Nucleus accumbens (tissue), 56 donors: ENCODE results near the gene CDHR4.
"Not testable (repeated sequence)": the region's sequence is repeated elsewhere in the genome, so short reads cannot be mapped to it uniquely, and the experiment has no call there.

Experiments used
- DNase-seq, 56 donors: peaks; one replicate each; lab custom pipeline; 2025; lab: John Stamatoyannopoulos, UW

CDHR4 gene, protein sequence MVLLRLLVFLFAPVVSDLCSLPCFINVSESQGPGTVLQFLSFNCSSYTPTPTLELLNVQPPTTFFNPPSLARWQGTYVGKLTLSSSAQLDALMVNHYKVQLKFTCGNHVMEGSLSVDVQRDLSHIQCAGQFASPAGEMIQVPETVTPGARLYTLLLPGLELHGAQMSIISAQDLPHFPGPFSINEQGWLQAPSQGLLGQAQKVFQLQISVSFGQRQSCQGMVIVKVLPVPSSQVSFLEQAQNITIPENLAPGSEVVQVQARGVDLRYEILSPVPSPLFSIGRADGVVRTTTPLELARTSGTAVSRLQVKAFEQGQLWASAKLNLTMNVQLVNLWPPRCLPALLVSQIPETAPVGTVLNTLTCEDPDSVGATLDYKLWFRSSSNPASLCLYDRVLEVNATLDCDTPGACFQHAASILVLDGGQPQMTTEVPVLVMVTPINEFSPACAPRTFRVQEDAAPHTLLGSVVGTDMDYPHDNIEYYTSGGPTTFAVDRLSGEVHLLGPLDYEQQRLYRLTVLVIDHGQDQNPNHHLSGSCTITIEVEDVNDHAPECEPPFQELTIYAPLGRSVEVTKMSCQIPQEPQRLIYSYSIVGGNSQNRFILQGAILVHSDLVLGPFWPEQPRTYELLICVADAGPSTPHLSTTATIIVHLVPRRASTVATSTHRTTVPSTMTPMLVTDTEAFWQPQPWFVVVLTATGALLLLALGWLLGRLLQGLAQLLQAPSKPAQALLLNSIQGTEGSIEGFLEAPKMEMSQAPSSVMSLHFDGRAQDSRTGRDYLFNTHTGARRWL

DNA sequence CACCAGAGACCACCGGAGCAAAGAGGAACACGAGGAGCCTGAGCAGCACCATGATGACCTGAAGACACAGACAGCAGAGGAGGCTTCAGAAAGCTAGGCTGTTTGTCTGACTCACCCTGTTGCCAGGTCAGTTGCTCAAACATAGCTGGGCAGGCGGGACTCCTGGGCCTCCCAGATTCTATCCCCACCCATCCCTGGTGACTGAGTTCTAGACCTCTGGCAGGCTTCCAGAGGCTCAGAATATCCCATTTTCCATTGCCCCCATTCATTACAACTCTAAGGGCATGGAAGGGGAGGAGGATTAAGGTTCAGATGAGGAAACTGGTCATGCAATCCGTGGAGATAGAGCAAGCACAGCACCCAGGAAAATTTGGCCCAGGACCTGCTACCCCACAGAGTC lies at the start of gene CDHR4:
TSS of gene CDHR4 (minus strand) at position 113 of the 400 bp plus-strand sequence. CDS start at position 52, 61 bp downstream.
- DNase-seq, result no peak

DNA sequence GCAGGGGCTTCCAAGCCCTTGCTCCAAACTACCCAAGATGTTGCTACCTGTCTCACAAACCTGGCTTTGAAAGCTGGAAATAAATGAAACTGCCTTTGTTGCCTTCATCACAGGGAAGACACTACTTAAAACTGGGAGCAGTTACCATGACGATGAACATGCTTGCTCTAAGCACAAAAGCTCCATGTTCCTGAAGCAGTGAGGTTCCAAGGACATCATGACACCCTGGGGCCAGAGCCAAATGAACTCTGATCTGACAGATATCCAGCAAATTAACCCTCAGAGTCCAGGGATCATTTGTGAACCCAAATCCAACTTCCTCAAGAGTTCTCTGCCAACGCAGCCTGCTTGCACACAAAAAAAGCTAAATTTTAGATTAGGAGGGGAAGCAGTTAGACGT lies 46.0 kb upstream of the CDHR4 start:
- no peak for DNase-seq

DNA sequence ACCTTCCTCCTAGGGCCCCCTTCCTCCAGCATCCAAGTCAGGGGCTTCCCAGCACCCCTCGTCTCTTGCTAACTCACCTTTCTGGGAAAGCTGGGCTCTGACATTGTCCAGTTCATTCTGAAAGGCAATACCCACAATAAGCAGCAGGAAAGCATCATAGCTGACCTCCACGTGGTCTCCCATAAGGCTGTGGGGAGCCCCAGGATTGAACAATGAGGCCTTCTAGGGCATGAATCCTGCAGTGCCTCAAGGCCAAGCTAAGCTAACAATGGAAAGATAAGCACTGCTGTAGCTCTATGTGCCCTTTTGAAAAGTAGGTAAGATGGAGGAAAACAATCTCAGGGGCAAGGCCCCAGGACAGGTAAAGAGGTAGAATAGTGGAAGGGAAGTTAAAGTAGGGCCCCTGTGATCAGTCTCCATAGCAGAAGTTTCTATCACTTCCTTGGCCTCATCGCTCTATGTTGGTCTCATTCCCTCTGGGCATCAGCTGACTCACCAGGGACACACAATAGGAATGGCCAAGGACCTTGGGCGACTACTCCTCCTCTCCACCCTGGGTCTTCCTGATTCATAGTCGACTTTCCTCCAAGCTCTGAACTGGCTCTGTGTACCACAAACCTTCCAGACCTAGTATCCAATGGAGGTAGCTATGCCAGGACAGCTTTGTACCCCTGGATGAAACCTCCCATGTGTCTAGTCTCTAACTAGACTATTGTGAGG lies 45.0 kb upstream of the CDHR4 start:
- DNase-seq, result no peak

DNA sequence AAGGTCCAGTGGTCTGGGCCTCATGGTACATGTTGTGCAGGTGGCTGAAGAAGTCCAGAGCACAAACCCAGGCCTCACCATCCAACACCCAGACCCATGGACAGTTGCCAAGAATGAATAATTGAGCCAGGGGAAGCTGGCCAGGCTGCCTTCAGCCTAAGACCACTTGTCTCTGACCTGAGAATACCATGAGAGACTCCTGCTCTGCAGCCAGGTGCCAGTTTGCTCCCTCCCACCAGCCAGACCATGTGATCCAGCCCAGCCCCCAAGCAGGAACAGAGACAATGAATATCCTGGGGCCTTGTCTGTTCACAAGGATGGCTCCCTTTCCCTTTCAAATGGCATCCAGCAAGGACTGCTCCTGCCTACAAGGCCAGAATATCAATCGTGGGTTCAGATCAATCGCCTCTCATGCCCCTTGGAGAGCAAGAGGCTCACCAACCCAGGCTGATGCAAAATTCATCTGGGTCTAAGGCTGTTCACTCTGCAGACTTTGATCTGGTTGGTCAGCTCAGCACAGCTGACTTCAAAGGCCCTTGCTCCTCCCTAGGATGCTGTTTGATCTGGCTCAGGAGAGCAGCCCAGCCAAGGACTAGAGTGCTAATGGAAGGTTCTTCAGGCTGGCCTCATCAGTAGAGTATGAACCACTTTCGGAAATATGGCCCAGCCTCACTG lies 43.3 kb upstream of the CDHR4 start:
- no peak for DNase-seq

DNA sequence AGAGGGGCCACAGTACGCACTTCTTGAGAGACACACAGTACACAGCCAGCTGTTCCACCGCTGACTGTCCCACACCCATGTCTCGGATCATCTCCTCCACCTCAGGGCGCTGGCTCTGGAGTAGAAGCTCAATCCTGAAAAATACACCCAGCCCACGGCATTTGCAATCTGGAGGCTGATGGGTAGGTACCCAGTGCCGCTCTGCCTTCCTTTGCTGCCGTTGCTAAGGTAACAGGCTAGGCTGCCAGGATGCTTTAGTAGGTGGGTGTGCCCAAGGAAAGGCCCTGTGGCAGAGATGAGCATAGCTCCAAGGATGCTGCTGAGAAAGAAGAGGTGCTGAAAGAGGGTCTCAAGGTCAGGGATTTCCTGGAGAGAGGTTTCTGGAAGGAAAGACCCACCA lies 42.1 kb upstream of the CDHR4 start:
- DNase-seq, result peak in 43 of 56 donors; percentile 15 to 90 (median 60)

DNA sequence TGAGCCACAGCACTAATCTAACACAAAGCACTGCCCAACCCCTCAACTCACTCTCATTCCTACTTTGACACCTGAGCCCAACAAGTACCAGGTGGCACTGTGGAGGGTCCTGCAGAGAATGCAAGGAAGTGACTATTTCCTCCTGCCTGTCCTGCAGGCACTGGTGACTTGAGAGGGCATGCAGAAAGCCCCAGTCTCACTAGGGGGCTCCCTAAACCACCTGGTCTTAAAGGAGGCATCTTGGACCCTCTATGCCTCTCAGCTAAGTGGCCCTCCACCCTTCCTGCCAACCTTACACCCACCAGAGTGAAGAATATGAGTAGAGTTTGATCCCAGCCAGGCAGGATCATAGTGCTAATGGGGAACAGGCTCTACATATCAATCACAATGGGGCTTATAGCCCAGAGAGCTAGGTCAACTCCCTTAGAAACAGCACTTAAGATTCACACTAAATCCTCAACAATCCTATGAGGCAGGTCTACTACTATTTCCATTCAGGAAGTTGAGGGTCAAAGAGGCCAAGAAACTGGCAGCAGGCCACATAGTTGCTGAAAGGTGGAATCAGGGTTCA lies 41.5 kb upstream of the CDHR4 start:
- peak in 2 of 56 donors; percentile 13 to 20 for DNase-seq

DNA sequence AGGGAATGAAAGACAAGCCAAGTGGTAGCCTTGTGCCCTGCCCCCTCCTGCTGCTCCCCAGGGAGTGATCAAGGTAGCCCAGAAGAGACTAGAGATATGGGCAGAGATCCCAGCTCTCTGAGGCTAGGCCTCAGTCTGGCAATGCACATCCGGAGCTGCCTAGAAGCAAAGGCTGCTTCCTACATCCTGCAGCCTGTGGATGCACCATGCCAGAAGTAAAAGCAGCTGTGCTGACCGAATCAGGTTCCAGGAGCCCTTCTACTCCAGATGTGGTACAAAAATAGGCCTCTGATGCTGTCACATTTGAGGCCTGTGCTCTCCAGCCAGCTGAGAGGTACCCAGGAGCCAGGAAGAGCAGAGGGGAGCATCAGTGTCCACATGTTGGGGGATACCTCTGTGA lies 40.7 kb upstream of the CDHR4 start:
- no peak for DNase-seq

DNA sequence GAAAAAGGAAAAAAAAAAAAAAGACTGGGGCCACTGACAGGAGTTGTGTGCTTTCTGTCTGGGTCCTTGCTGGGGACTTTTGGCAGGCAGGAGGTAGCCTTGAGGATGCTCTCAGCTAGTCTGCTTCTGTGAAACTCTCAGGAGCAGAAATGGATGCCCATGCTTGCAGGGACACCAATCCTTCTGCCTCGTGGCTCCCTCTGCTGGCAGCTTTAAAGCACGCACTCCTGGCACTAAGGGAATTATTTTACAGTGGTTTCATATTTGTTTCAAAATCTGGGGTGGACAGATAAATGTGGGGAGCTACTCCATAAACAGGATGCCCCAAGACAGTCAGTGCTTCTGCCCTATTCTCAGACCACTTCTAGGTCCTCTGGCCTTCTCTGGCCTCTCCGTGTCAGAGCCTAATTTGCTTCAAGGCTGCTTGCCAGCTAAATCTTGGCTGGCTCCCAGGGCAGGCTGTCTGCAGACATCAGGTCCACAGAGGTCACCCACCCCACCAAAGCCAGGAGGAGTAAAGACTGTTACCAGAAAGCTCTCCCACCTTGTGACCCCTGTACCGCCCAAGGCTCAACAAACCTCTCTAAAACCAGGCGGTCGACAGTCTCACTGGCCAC lies 39.6 kb upstream of the CDHR4 start:
- DNase-seq, result peak in 49 of 56 donors; percentile 18 to 89 (median 57)

DNA sequence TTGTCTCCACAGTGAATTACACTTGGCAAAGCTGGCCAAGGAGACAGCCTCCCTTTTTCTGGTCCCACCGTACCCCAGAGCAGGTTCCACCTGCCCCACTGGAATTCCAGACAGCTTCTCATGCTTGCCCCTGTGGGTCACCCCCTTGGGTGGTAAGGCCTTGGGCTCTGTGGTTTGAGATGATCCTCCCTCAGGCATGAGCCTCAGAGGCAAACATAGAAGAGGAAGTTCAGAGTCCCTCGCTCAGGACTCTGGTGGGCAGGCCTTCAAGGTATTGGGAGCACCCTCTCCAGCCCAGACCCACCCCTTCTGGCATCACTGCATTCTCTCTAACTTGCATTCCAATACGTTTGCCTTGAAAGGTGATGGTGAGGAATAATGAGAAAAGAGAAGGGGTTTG lies 31.7 kb upstream of the CDHR4 start:
- DNase-seq, result no peak

DNA sequence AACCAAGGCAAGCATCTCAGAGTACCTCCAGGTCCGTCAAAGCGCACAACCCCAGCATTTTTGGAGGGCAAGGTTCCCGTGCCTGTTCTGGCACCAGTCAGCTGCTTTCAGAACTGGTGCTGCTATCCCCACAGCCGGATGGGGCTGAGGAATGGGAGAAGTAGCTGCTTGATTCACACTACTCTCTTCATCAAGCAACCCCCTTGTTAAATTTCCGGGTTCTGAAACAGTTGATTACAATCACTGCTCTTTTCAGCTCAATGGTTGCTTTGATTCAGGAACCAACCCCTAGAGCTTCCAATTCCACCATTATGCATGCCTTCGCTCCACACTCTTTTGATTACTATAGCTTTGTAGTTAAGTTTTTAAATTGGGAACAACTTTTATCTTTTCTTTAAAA lies 26.3 kb upstream of the CDHR4 start:
- DNase-seq, result no peak

DNA sequence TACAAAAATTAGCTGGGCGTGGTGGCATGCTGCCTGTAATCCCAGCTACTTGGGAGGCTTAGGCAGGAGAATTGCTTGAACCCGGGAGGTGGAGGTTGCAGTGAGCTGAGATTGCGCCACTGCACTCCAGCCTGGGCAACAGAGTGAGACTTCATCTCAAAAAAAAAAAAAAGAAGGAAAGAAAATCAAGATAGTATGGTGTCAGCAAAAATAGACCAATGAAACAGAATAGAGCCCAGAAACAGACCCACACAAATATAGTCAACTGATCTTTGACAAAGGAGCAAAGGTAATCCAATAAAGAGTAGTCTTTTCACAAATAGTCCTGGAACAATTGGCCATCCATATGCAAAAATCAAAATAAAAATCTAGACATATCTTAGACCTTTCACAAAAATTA lies 23.5 kb upstream of the CDHR4 start:
- DNase-seq, result not testable (repeated sequence)

DNA sequence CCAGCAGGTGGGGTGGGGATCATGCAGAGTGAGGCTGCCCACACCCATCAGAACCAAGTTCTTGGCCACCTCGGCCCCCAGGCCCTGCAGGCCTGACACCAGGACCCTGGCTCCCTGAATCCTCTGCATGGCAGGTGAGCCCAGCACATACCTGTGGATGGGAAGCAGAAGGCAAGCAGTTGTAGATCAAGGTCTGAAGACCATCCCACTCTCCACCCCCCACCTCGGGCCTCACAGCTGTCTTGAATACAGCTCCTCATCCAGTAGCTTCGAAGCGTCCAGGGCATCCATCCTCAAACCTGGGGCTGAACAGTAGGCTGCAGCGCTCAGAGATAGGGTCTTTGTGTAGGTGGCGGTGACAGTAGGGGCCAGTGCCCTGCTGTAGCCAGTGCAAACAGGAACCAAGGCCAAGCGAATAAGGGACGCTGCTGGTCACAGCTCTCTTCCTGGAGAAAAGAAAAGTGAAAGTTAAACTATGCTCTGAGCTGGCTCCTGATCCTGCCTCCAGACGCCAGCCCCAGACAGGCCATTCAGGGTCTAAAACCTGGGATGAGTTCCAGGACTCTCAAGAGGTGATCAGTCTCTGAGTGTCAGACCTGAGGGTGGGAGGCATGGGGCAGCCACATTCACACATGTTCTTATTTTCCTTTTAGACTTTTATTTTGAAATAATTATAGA lies 14.0 kb upstream of the CDHR4 start, which contains the start of gene UBA7:
TSS of gene UBA7 (minus strand) at position 457 of the 678 bp plus-strand sequence. CDS start at position 291, 166 bp downstream.
- DNase-seq, result peak in 12 of 56 donors; percentile 6 to 41 (median 24)

DNA sequence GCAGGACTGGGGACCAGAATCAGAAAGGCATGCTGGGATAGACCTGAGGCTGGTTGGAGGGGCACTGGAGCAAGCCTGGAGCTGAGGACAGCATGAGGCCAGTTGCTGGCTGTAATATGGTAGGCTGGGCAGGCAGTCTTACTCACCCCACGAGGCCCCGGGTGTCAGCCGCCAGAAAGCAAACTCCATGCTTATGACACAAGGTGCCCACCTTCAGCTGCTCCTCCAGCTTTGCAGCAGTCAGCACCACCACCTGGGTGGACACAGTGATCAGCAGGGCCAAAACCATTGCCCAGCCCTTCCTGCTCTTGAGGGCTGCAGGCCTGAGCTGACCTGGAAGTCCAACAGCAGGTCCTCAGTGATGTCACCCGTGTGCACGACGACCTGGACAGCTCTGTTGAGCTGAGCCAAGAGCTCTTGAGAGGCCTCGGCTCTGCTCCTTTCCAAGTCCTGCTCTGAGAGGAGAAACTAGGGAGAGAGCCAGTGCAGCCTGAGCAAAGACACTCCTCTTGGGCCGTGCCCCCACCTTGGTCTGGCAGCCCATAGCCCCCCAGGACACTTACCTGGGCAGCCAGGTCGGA lies 13.3 kb upstream of the CDHR4 start:
- DNase-seq, result no peak

DNA sequence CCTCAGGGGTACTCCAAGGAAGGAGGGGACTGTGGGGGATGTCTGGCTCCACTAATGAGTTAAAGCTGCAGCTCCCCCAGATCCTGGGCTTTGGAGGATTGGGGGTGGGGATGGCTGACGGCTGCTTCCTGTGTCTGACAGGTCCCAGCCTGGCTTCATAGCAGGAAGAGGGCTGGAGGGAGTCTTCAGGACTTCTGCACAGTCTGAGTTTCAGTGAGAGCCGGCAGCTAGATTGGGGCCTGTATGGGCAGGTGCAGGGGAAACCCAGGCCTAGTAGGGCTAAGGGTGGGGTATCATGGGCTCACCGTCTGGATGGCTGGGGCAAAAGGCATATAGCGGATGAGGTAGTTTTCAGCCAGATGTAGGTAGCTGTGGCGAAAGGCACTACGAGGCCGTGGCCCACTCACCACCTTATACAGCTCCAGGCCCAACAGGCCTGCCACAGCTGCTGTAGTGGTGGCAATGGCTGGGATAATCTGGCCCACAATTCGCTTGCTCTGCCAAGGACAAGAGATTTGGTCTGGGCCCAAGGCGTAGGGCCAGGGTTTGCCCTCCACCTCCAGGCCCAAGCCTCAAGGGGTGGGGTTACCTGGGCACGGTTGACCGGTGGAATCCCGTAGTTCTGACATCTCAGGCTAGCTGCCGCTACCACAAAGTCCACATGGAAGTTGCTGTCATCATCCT lies 7.9 kb upstream of the CDHR4 start:
- peak in 1 of 56 donors; percentile 6 for DNase-seq

DNA sequence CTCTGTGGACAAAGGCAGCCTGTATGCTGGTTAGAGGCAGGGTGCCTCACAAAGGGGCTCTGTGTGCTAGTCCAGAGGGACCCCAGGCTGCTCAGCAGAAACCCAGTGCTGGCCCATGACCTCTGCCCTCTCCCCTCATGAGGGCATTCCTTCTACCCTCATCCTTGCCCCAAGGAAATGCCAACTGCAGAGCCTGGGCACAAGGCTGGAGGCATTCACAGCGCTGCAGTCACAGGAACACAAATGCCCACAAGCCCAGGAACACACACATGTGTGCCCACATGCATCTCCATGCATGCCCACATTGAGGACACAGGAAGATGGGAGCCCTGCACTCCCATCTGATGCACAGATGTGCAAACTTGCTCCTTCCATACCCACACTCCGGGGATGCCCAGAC lies 7.2 kb upstream of the CDHR4 start:
- no peak for DNase-seq

DNA sequence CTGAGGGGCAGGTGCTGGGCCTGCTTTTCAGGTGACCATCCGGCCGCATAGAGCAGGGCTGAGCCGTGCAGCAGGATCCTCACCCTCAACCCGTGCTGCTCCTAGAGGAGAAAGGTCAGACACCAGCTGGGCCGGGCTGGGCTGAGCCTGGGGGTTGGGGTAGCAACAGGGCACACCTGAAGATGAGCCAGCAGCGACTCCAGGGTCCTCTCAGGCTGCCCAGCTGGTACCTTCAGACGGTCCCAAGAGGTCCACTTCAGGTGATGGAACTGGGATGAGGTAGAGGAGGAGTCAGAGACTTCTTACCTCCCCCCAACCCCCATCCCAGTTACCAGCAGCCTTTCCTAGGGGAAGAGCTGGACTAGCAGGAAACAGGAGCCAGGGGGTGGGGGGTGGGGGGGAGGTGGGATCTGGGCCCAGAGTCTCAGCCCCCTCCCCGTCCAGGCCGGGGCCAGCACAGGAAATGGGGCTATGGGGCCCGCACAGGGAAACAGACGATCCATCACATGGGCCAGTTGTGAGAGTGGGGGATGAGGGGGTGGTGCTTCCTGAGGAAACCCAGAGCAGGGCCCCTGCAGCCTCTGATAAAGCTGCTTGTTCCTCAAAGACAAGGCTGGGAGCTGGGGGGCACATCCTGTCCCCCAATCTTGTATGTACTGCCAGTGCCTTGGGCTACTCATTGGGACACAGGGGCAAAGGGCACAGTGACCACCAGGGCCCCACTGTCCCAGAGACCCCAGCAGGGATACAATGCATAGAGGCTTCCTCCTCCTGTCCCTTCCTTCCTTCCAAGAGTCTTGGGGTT lies 6.4 kb upstream of the CDHR4 start:
- peak in 16 of 56 donors; percentile 7 to 58 (median 16) for DNase-seq

DNA sequence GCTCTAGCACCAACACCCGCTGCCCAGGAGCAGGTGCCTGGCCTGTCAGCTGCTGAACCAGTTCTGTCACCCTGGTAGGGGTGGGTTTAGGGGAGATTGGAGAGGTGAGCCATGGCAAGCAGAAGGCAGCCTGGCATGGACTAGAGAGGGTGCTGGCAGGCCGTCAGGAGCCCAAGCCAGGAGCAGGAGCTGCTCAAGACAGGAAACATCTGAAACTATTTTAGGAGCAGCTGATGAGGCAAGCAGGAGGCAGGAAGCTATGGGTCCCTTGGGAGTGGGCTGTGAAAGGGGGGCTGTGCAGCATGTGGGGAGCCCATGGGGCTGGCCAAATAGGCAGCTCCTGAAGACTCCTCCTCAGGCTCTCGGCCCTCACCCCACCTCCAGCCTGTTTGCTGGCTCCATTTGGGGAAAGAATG lies 5.7 kb upstream of the CDHR4 start:
- DNase-seq, result peak in 26 of 56 donors; percentile 9 to 68 (median 24)
